Hematopoietic multipotent progenitor cell treated with erythropoietin and hydrocortisone succinate and interleukin-3 and kit ligand, for 6 days (in vitro differentiated cells): ENCODE results near the gene SUSD4.

ENCODE experiments used
- DNase-seq: peaks from one replicate; pipeline ENCODE4 v3.0.0-alpha.2; 2015

The SUSD4 gene

DNA sequence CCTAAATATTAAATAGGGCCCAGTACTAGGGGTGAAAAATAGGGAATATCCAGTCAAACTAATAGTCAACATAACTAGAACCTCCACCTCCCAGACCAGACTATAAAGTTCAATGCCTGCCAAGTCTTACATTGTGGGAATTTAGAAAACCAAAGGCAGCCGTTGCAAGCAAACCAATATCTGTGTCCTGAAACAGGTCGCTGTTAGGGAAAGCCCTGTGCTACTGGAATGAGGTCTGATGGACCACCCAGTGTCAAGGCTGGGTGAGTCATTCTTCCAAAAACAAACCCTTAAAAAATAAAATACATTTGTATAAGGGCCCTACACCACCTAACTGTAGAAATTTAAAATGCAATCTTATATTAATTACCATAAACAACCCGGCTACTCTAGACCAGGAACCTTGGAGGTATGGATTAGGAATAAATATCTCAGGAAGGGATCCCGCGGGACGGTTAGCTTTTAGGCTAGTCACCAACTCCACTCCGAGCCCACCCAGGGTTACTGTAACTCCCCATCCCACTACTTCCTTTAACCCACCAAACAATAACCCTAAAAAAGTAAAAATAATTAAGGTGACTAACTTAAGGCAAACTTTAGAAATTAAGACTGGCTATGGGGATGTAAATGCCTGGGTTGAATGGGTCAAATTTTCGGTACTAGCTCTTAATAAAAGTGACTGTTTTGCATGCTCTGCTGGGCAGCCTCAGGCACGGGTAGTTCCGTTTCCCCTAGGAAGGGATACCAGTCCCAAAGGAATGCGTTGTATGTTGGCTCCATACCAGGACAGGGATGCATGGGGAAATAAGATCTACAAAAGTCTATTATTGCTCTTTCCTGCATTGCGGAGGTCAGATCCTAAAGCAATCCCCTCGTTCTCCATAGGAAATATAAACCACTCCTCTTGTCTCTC is 155.6 kb downstream of the SUSD4 start:
- no peak for DNase-seq

DNA sequence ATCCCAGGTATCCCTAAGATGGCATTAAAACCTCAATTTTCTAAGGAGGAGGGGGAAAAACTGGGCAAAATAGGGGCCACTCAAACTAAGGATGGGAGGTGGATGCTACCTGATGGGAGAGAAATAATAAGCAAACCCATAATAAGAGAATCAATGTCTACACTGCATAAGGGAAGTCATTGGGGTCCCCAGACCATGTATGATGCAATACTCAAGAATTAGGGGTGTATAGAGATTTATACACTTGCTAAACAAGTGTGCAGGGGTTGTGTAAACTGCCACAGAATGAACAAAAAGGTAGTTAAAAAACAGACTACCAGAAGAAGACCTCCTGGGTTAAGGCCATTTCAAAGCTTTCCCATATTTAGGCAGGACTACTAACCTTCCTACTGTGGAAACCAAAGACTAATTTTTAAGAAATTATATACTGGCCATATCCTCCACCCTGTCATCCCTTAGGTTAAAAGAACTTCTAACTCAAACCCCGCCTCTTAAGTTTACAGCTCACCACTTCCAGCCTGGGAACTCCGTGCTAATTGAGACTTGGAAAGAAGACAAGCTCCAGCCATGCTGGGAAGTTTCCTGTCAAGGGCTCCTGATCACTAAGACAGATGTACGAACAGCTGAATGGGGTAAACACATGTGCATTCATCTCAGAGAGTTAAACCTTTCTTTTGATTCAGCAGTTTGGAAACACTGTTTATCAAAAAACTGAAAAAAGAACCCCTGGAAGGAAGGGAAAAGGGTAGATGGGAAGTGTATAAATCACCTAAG is 156.5 kb downstream of the SUSD4 start:
- DNase-seq, result no peak

DNA sequence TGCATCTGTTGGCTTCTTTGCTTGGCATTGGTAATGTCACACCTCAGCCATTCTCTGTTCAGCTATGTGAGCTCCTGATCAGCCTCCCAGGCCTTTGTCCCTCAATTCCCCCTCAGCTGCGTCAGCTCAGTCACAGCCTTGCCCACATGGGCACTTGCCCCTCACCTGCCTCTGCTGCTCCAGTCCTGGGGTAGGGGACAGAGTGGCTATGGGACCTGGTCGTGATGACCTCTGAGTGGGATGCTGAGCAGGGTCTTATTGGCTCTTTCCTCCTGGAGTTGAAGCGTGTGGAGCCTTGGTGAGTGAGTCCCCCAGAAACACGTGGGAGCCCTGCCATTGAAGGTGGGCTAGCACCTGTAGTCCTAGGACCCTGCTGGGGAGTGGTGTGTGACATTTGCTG is 159.6 kb downstream of the SUSD4 start:
- DNase-seq, result no peak

GRCh38 chr1:223203694-223204093 is 160.3 kb downstream of the SUSD4 start:
- no peak for DNase-seq

DNA sequence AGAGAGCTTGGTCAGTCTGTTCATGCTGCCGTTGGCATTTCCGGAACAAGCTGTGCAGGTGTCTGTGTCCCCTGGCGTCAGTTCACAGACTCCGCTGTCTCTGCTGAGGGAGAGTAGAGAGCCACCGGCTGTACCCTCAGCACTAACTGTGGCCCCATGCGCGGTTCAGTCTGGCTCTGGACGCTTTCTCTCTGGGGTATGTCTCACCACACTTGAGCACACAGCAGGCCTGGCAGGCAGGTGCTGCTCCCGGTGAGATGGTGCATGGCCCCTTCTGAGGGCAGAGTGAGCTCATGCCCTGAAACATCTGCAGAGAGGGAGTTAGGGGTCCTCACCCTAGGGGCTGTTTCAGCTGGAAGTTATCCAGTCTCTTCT is 161.0 kb downstream of the SUSD4 start:
- DNase-seq, result no peak

- no peak for DNase-seq
These were observed 161.5 kb downstream of the SUSD4 start for GRCh38 chr1:223202376-223203033.

DNA sequence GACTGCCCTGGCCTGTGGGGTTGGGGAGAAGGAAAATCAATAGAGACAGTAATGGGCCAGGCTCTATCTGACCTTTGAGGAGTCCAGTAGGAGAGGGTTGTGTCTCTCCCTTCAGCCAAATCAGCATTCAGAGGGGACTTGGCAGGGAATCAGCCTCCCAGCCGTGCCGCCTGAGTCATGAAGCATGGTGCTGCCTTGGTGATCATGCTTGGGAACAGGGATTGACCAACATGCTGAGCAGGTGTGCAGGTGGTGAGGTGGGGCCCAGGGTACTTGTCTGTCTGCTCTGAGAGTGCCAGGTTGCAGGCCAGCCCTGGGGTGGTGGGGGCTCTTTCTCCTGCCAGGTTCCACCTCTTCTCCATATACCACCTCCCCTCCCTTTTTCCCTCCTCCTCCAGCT is 162.0 kb downstream of the SUSD4 start:
- DNase-seq, result no peak

GRCh38 chr1:223200903-223201302 is 163.1 kb downstream of the SUSD4 start:
- DNase-seq, result no peak

DNA sequence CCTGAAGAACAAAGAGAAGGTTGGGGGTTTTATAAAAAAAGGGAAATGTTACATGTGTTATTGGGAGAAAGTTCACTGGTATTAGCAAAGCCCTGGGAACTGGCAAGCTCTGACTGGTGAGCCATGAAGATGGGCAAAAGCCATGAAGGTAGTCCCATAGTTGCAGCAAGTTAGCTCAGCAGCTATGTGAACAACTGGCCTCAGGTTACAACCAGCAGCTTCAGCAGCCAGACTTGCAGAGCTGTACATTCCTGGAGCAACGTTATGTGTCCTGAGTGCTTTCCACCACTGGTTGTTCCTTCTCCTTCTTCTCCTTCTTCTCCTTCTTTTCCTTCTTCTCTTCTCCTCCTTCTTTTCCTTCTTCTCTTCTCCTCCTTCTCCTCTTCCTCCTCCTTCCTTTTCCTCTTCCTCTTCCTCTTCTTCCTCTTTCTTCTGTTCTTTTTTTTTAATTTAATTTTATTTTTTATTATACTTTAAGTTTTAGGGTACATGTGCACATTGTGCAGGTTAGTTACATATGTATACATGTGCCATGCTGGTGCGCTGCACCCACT is 164.8 kb downstream of the SUSD4 start:
- no peak for DNase-seq

GRCh38 chr1:223198628-223198965 is 165.4 kb downstream of the SUSD4 start:
- peak; percentile 21 for DNase-seq

DNA sequence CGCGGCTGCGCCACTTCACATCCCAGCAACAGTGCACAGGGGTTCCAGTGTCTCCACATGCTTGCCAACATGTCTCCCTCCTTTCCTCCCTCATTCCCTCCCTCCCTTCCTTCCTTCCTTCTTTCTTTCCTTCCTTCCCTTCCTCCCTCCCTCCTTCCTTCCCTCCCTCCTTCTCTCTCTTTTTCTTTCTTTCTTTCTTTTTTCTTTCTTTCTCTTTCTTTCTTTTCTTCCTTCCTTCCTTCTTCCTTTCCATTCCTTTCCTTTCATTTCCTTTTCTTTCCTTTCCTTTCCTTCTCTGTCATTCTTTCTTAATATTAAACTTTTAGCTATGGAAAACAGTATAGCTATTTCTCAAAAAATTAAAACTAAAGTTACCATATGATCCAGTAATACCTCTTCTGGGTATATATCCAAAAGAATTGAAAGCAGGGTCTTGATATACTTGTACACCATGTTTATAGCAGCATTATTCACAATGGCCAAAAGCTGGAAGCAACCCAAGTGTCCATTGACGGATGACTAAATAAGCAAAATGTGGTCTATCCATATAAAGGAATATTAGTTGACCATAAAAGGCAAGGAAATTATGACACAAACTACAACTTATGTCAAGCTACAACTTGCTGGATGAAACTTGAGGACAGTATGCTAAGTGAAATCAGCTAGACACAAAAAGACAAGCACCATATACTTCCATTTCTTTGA is 165.9 kb downstream of the SUSD4 start:
- DNase-seq, result no peak

GRCh38 chr1:223189903-223190724 is 173.9 kb downstream of the SUSD4 start:
- DNase-seq, result no peak

DNA sequence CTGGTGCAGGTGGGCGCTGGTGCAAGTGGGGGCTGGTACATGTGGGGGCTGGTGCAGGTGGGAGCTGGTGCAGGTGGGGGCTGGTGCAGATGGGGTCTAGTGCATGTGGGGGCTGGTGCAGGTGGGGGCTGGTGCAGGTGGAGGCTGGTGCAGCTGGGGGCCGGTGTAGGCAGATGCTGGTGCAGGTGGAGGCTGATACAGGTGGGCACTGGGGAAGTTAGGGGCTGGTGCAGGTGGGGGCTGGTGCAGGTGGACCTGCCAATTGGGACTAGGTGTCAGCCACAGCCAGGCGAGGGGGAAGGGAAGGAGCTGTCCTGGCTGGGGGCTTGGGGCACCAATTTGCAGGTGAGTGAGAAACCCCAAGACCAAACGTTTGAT is 174.5 kb downstream of the SUSD4 start:
- no peak for DNase-seq

GRCh38 chr1:223188618-223189356 is 175.2 kb downstream of the SUSD4 start:
- DNase-seq, result no peak

DNA sequence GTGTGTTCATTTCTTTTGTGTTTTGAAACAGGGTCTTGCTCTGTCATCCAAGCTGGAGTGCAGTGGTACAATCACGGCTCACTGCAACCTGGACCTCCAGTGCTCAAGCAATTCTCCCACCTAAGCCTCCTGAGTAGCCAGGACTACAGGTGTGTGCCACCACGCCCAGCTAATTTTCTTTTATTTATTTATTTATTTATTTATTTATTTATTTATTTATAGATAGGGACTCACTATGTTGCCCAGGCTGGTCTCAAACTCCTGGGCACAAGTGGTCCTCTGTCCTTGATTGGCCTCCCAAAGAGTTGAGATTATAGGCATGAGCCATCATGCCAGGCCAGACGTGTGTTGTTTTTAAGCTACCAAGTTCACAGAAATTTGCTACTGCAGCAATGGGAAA is 177.2 kb downstream of the SUSD4 start:
- DNase-seq, result no peak

- DNase-seq, result no peak
These were observed 180.6 kb downstream of the SUSD4 start for GRCh38 chr1:223183268-223183862.

GRCh38 chr1:223180731-223181321 is 183.2 kb downstream of the SUSD4 start:
- DNase-seq, result peak; percentile 39

DNA sequence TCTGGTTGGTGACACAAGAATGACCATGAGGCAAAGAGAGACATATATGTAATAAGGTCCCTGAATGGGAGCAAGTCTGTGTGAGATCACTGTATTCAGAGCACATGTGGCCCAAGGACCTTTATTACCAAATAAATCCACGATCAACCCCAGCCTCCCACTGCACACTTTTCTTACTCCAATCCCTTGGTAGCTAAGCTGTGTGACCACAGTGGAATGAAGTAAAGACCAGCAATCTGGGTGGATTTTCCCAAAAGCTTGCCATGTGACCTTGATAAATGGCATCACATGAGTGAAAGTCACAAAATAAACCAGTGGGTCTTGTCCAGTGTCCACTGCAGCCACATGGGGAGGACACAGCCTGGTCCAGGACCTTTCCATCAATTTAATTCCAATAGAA is 184.2 kb downstream of the SUSD4 start:
- no peak for DNase-seq

DNA sequence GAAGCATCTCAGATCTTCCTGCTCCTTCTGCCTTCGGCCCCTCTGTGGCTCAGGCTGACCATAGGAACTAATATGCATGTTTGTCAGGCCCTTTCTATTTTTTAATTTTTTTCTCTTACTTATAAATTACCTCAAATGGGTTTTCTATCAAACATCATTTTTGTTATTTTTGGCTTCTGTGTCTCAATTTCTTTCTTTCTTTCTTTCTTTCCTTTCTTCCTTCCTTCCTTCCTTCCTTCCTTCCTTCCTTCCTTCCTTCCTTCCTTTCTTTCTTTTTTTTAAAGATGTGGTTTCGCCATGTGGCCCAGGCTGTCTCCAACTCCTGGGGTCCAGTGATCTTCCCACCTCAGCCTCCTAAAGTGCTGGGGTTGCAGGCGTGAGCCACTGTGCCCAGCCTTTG is 184.7 kb downstream of the SUSD4 start:
- DNase-seq, result no peak

DNA sequence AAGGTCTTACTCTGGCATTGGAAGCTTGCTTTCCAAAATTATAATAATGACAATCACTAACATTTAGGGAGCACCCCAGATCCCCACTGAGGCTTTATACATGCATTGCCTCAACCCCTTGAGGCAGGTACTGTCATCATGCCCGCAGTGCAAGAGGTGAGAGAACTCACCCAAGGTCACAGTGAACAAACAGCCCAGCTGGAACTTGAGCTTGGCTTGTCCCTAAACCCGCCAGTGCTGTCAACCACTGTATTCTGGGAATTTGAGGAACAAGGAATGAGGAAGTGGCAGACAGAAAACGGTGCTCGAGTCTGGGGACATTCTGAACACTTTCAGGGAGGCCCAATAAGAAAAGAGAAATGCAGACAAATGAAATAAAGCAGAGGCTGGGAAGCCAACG is 186.3 kb downstream of the SUSD4 start:
- no peak for DNase-seq
